ENCODE results near the gene SUSD3. TPM values are rescaled to one million over a fixed set of nuclear protein-coding genes. Genes with fewer than 3 reads are reported as not detected.

SUSD3 gene
- total and polyA plus RNA-seq, 2 of the 8 experiments (the other 6 are each of a cell fraction or from before 2014, with no cell fraction given), result 5.5 to 35.4 TPM

- H4K91ac ChIP-seq (replicated peaks; ENCODE audit: insufficient read length, low read length), result no peak overlapping the region
- H3K27ac ChIP-seq (ENCODE audit: low read depth, low read length), result no peak overlapping the region
- H3K4me3 ChIP-seq (ENCODE audit: extremely low read depth in 1 of 4, insufficient read depth in 2 of 4, low read depth in 3 of 4, low read length in 4 of 4), result no peak overlapping the region
- H4K8ac ChIP-seq (ENCODE audit: extremely low read depth, insufficient read depth, low read length), result no peak overlapping the region; the same call in 1 of the 2 replicates
- peaks cover 0 to 2% of the 10 kb centered on the region in 2 experiments; a peak in 1 of 4 replicates for H3K79me2 ChIP-seq (ENCODE audit: control insufficient read depth in 1 of 2, insufficient read depth in 2 of 2, low read length in 2 of 2)
- no peak overlapping the region for H3K4me2 ChIP-seq (ENCODE audit: insufficient read depth in 1 of 2, low read depth in 2 of 2, low read length in 2 of 2)
- 94% methylated on average over 10 of the region's 10 CpGs; no CpG with 5 or more reads in 1 of the 2 experiments for WGBS, 2 experiments (ENCODE audit: extremely low coverage in 1 of 2, insufficient coverage in 1 of 2, insufficient read length in 1 of 2, insufficient replicate concordance in 2 of 2, low coverage in 1 of 2, low lambda C conversion rate in 2 of 2, missing lambda C conversion rate in 1 of 2)
- H2BK120ac ChIP-seq (replicated peaks; ENCODE audit: low read depth, low read length), result no peak overlapping the region
- H3K4ac ChIP-seq (replicated peaks; ENCODE audit: insufficient read length, low read depth, low read length), result no peak overlapping the region
- H3K18ac ChIP-seq (ENCODE audit: extremely low read depth, low read length), result no peak overlapping the region
- H2BK12ac ChIP-seq (ENCODE audit: low read depth, low read length), result no peak overlapping the region
- no peak for TF ChIP-seq SP1 (IDR thresholded peaks at IDR 0.05; ENCODE audit: low read depth, low read length)
- no peak for TF ChIP-seq RNF2 (IDR thresholded peaks at IDR 0.05; ENCODE audit: borderline replicate concordance, low read depth, low read length, missing control alignments, poor library complexity, severe bottlenecking)
- no peak for TF ChIP-seq YY1 (IDR thresholded peaks at IDR 0.05; ENCODE audit: low read depth, low read length)
- no peak for TF ChIP-seq TCF12 (IDR thresholded peaks at IDR 0.05; ENCODE audit: low read depth, low read length)
- no peak for TF ChIP-seq KDM5A (IDR thresholded peaks at IDR 0.05; ENCODE audit: low read length)
- TF ChIP-seq RBBP5 (IDR thresholded peaks at IDR 0.05; ENCODE audit: borderline replicate concordance, low read depth, low read length), result no peak
- POLR2A ChIA-PET (ENCODE audit: partially characterized antibody), result interaction anchor here (1.4 kb wide), 1 partner anchor 9 kb away, joined by 3 read pairs; the partner anchor contains the start of gene NINJ1
- H2BK20ac ChIP-seq (ENCODE audit: low read length), result no peak overlapping the region
- CTCF ChIA-PET (ENCODE audit: partially characterized antibody), result interaction anchor here (0.6 to 1.6 kb wide), 6 partner anchors 12 to 40 kb away, joined by 3 to 9 read pairs (median 4); no protein-coding TSS in a partner anchor
- no peak overlapping the region for H3K9ac ChIP-seq (replicated peaks in 1 of 4; ENCODE audit: extremely low read depth in 1 of 4, low read depth in 3 of 4, low read length in 3 of 4)
- H2AK5ac ChIP-seq (ENCODE audit: low read depth, low read length), result no peak overlapping the region
- DNase-seq (ENCODE audit: low read depth in 1 of 2, low spot score in 2 of 2), result no peak
- H2BK15ac ChIP-seq (ENCODE audit: low read length), result no peak overlapping the region
- H3K23me2 ChIP-seq (ENCODE audit: low read depth, low read length), result 0 out of 2 replicates have a peak, but pooled peaks cover 1% of the 10 kb centered on the region
- no peaks in the 10 kb centered on the region; a peak in 1 of 7 replicates for H3K27me3 ChIP-seq (replicated peaks in 1 of 4; ENCODE audit: control insufficient read depth in 3 of 4, extremely low read depth in 1 of 4, insufficient read depth in 3 of 4, low read length in 3 of 4)
- no peak overlapping the region for H3K56ac ChIP-seq (replicated peaks; ENCODE audit: insufficient read length, low read depth, low read length)
- H3K9me3 ChIP-seq (ENCODE audit: insufficient read depth in 2 of 2, low read depth in 1 of 2, low read length in 1 of 2), result no peaks in the 10 kb centered on the region
- FAIRE-seq, result no peak
- H3K4me1 ChIP-seq (replicated peaks in 1 of 4; ENCODE audit: control insufficient read depth in 3 of 4, insufficient read depth in 4 of 4, low read length in 3 of 4), result peaks cover 0 to 14% (median 9%) of the 10 kb centered on the region in 4 experiments; a peak in 6 of 7 replicates
- H3K36me3 ChIP-seq (ENCODE audit: control insufficient read depth in 2 of 4, insufficient read depth in 4 of 4, low read length in 3 of 4), result peaks cover 0 to 4% (median 0%) of the 10 kb centered on the region in 4 experiments; a peak in 1 of 8 replicates
- no peak overlapping the region for H2AFZ ChIP-seq (ENCODE audit: low read length)
- no peak overlapping the region for H3K23ac ChIP-seq (ENCODE audit: insufficient read length)
- no peak overlapping the region for H3K14ac ChIP-seq (ENCODE audit: insufficient read length)
- peaks cover 4% of the 10 kb centered on the region for H3K79me1 ChIP-seq (ENCODE audit: low read depth, low read length)
- peaks cover 0 to 16% of the 10 kb centered on the region in 2 experiments for H4K20me1 ChIP-seq (replicated peaks in 1 of 2; ENCODE audit: control insufficient read depth in 1 of 2, insufficient read depth in 2 of 2, low read length in 2 of 2)
- no peak overlapping the region for H2BK5ac ChIP-seq (ENCODE audit: low read depth, low read length)
- no peak overlapping the region for H4K5ac ChIP-seq (ENCODE audit: insufficient read length, low read depth, low read length)
Measured at GRCh38 chr9:93125331-93125894, 66.9 kb downstream of the SUSD3 start.

All from H1 (cell line).